GM12878 (cell line): Measurements from ENCODE around the gene MUC20. TPM values are rescaled to one million over a fixed set of nuclear protein-coding genes. Genes with fewer than 3 reads are reported as not detected.

ENCODE experiments used
- ATAC-seq: fragments of 200-7000 bp; cut with Tn5 transposase; 3 replicates; pipeline ENCODE4 v1.9.1; 2020; ENCODE audit warnings: mild to moderate bottlenecking, moderate library complexity
- BruUV-seq: library from RNA; stranded (reverse); fragments of 400-500 nt; replicated peaks from 2 replicates; lab custom pipeline; 2021; lab: Mats Ljungman, UMichigan
- CTCF ChIA-PET: fragments of 300-600 bp; sonication (Branson Sonifier 250); formaldehyde crosslinking; extraction: SDS; loops from one replicate; lab custom pipeline; 2021; ENCODE audit warnings: inconsistent platforms; lab: Yijun Ruan, JAX
- POLR2A ChIA-PET: fragments of 350-600 bp; formaldehyde crosslinking; extraction: SDS; loops from one replicate; lab custom pipeline; 2021; ENCODE audit warnings: inconsistent platforms; lab: Charles Lee
- RAD21 ChIA-PET: fragments of 300-600 bp; sonication (Branson Sonifier 250); formaldehyde crosslinking; loops from one replicate; lab custom pipeline; 2023; ENCODE audit warnings: antibody characterized with exemption; ENCODE audit not compliant: unreplicated experiment; lab: Charles Lee
- SMC1A ChIA-PET: fragments of 300-600 bp; sonication (Branson Sonifier 250); formaldehyde crosslinking; loops from one replicate; lab custom pipeline; 2023; ENCODE audit not compliant: unreplicated experiment, uncharacterized antibody; lab: Charles Lee
- DNase-seq: peaks from one replicate; pipeline ENCODE4 v3.0.0-alpha.2; 2011; ENCODE audit warnings: low read depth, low spot score
- FAIRE-seq: peaks from 3 replicates; lab custom pipeline; 2011; peaks lifted over from hg19 to GRCh38; lab: Jason Lieb, UNC
- H2AFZ ChIP-seq: 2 replicates; pipeline ENCODE4 v1.6.0; 2011; ENCODE audit warnings: low read depth, low read length, control low read depth; ENCODE audit not compliant: control insufficient read depth
- H3K27ac ChIP-seq: 2 replicates; pipeline ENCODE4 v1.5.1; 2011; ENCODE audit warnings: control low read depth; ENCODE audit not compliant: control insufficient read depth, insufficient read depth
- H3K27me3 ChIP-seq, 2 experiments: replicated peaks in 1 of 2; 2 replicates each; pipeline versions ENCODE4 v1.6.0 to v1.6.1; 2011; ENCODE audit warnings: low read length in 1 of 2; ENCODE audit not compliant: control insufficient read depth in 2 of 2, insufficient read depth in 2 of 2
- H3K36me3 ChIP-seq, 2 experiments: 2 replicates each; pipeline ENCODE4 v1.5.1; 2011; ENCODE audit warnings: low read length in 1 of 2; ENCODE audit not compliant: control insufficient read depth in 2 of 2, insufficient read depth in 2 of 2
- H3K4me1 ChIP-seq: 2 replicates; pipeline ENCODE4 v1.6.1; 2011; ENCODE audit warnings: mild to moderate bottlenecking, low read length, moderate library complexity, mixed read lengths; ENCODE audit not compliant: control insufficient read depth, insufficient read depth
- H3K4me2 ChIP-seq: 2 replicates; pipeline ENCODE4 v1.6.0; 2011; ENCODE audit warnings: control low read depth; ENCODE audit not compliant: control insufficient read depth, insufficient read depth
- H3K4me3 ChIP-seq: fragments of 200-600 bp; sonication (generic); 2 replicates; pipeline ENCODE4 v1.5.1; 2016
- H3K79me2 ChIP-seq: 2 replicates; pipeline ENCODE4 v1.6.0; 2011; ENCODE audit warnings: low read length; ENCODE audit not compliant: control insufficient read depth, insufficient read depth
- H3K9ac ChIP-seq: 2 replicates; pipeline ENCODE4 v1.8.0; 2011; ENCODE audit warnings: low read length, control low read depth, mixed read lengths; ENCODE audit not compliant: control insufficient read depth, insufficient read depth
- H3K9me3 ChIP-seq: replicated peaks from 3 replicates; pipeline ENCODE4 v1.5.1; 2011; ENCODE audit warnings: mild to moderate bottlenecking, low read length; ENCODE audit not compliant: control insufficient read depth, insufficient read depth
- H4K20me1 ChIP-seq: 2 replicates; pipeline ENCODE4 v1.6.0; 2011; ENCODE audit not compliant: control insufficient read depth, insufficient read depth
- CEBPB ChIP-seq, 2 experiments: fragments of 150-350 bp in 1 of 2; IDR thresholded peaks; 2 replicates each; pipeline ENCODE4 v1.6.1; 2012 to 2014; ENCODE audit warnings: low read depth in 2 of 2, low read length in 2 of 2, borderline replicate concordance in 1 of 2, inconsistent platforms in 1 of 2
- ESRRA ChIP-seq: IDR thresholded peaks from 2 replicates; pipeline ENCODE4 v1.6.1; 2012; ENCODE audit warnings: mild to moderate bottlenecking, low read length, improper control_type of control experiment
- MEF2A ChIP-seq: IDR thresholded peaks from 2 replicates; pipeline ENCODE4 v1.6.1; 2011; ENCODE audit warnings: low read depth, mild to moderate bottlenecking, low read length, moderate library complexity; ENCODE audit not compliant: insufficient read depth
- MTA3 ChIP-seq: IDR thresholded peaks from 2 replicates; pipeline ENCODE4 v1.6.1; 2012; ENCODE audit warnings: low read length, inconsistent platforms, borderline replicate concordance
- PML ChIP-seq: IDR thresholded peaks from 2 replicates; pipeline ENCODE4 v1.6.1; 2012; ENCODE audit warnings: low read length, inconsistent platforms
- POLR2A ChIP-seq: IDR thresholded peaks from 2 replicates; pipeline ENCODE4 v1.6.1; 2011; ENCODE audit warnings: low read depth, mild to moderate bottlenecking, low read length
- POLR2AphosphoS5 ChIP-seq: IDR thresholded peaks from 2 replicates; pipeline ENCODE4 v1.6.1; 2011; ENCODE audit warnings: mild to moderate bottlenecking, low read length, inconsistent platforms
- POU2F2 ChIP-seq: IDR thresholded peaks from 3 replicates; pipeline ENCODE4 v1.6.1; 2011; ENCODE audit warnings: low read depth, mild to moderate bottlenecking, low read length, borderline replicate concordance
- RFX5 ChIP-seq: IDR thresholded peaks from 2 replicates; pipeline ENCODE4 v1.6.1; 2011; ENCODE audit warnings: low read depth, low read length, improper control_type of control experiment
- SKIL ChIP-seq: fragments of 450-650 bp; IDR thresholded peaks from 2 replicates; pipeline ENCODE4 v1.6.1; 2017; ENCODE audit warnings: mild to moderate bottlenecking, low read depth, inconsistent platforms; ENCODE audit not compliant: poor library complexity, severe bottlenecking
- STAT3 ChIP-seq: IDR thresholded peaks from 2 replicates; pipeline ENCODE4 v1.6.1; 2011; ENCODE audit warnings: low read depth, low read length, improper control_type of control experiment
- USF1 ChIP-seq: IDR thresholded peaks from 2 replicates; pipeline ENCODE4 v1.6.1; 2011; ENCODE audit warnings: borderline replicate concordance, low read depth, mild to moderate bottlenecking, moderate library complexity, mixed read lengths, low read length; ENCODE audit not compliant: insufficient read depth; ENCODE audit errors: extremely low read length
- WGBS: methylation state at CpG from one replicate; pipeline ENCODE4 v1.1.6; 2016; ENCODE audit warnings: low lambda C conversion rate; ENCODE audit not compliant: insufficient replicate concordance, insufficient coverage; ENCODE audit errors: missing lambda C conversion rate; 5-methylcytosine and 5-hydroxymethylcytosine counted together
- in situ Hi-C: fragments of 300-500 bp; cut with MboI; formaldehyde crosslinking; loops from 9 replicates; pipeline ENCODE4 v1.14.3; 2018; ENCODE audit warnings: mixed read lengths
- intact Hi-C: fragments of 100-400 bp; cut with micrococcal nuclease; formaldehyde crosslinking; loops from one replicate; pipeline ENCODE4 v1.14.2; 2022; ENCODE audit not compliant: unreplicated experiment
- polyA plus RNA-seq, 11 experiments: library from polyadenylated mRNA; depleted of rRNA in 4 of 11; unstranded in 6 of 11; stranded (reverse) in 5 of 11; fragments of >200 nt; fragmentation: Nextera tagmentation in 4 of 11; fragmentation: Illumina TruSeq in 1 of 11; extraction: Ambion mirVana in 4 of 11; extraction: Trizol in 1 of 11; gene quantifications; 1 replicate in 1 of 11; 2 replicates in 10 of 11; pipeline versions ENCODE4 v1.2.1 to v1.2.3, GENCODE V29; 2011 to 2016; ENCODE audit warnings: inconsistent platforms in 2 of 11, missing spikeins in 2 of 11, low read depth in 1 of 11
- total RNA-seq, 4 experiments: library from RNA; depleted of rRNA in 3 of 4; stranded (reverse); fragments of >200 nt in 3 of 4; fragmentation: Illumina TruSeq in 1 of 4; extraction: Trizol in 1 of 4; gene quantifications; 2 replicates each; pipeline versions ENCODE4 v1.2.1 to v1.2.3, GENCODE V29; 2013 to 2021

Gene MUC20
- total and polyA plus RNA-seq, 10 of the 15 experiments (the other 5 are each of a cell fraction or from before 2014, with no cell fraction given), result 0.04 to 0.46 (median 0.17) TPM; not detected in 3

- no peak for TF ChIP-seq POLR2A
- TF ChIP-seq ESRRA, result no peak
Measured at GRCh38 chr3:195768414-195768813, 47.6 kb downstream of the MUC20 start (continued).

GRCh38 chr3:195768831-195769303 is 48.1 kb downstream of the MUC20 start:
- POLR2A ChIA-PET, result no interaction called here
- DNase-seq, result no peak
- TF ChIP-seq MEF2A (no peak), PML (no peak), MTA3 (no peak), SKIL (no peak), RFX5 (no peak), POU2F2 (no peak), STAT3 (no peak), USF1 (no peak), POLR2AphosphoS5 (no peak), CEBPB (IDR thresholded peaks at IDR 0.05; ENCODE audit: borderline replicate concordance in 1 of 2, low read depth in 2 of 2, low read length in 2 of 2) (no peak)
- H2AFZ ChIP-seq, result no peak overlapping the region
- no peaks in the 10 kb centered on the region for H3K79me2 ChIP-seq
- H3K9ac ChIP-seq, result no peak overlapping the region
- no peak overlapping the region for H3K4me3 ChIP-seq
- no TSS peak for BruUV-seq
- no peaks in the 10 kb centered on the region for H3K36me3 ChIP-seq
- SMC1A ChIA-PET, result no interaction called here
- H3K9me3 ChIP-seq, result no peaks in the 10 kb centered on the region; the same call in 2 of the 3 replicates
- 69% methylated on average over 17 of the region's 17 CpGs for WGBS
- ATAC-seq, result no peak
- H3K27me3 ChIP-seq, result no peaks in the 10 kb centered on the region
- FAIRE-seq, result no peak
- H4K20me1 ChIP-seq, result no peaks in the 10 kb centered on the region
- CTCF ChIA-PET, result no interaction called here
- no peak overlapping the region for H3K27ac ChIP-seq
- intact Hi-C loops, result no loop called here
- RAD21 ChIA-PET, result no interaction called here
- no peak overlapping the region for H3K4me2 ChIP-seq
- in situ Hi-C loops, result no loop called here
- no peaks in the 10 kb centered on the region for H3K4me1 ChIP-seq
